HEK293 (cell line): Measurements from ENCODE around the gene LMOD3.

ENCODE experiments used
- CTCF ChIA-PET: fragments of 350-600 bp; formaldehyde crosslinking; extraction: SDS; loops from one replicate; lab custom pipeline; 2021; ENCODE audit warnings: antibody characterized with exemption; lab: Yijun Ruan, JAX
- POLR2A ChIA-PET: fragments of 300-600 bp; formaldehyde crosslinking; extraction: SDS; loops from one replicate; lab custom pipeline; 2020; ENCODE audit warnings: antibody characterized with exemption, inconsistent platforms; lab: Yijun Ruan, JAX
- H3K27ac ChIP-seq: fragments of 200-500 bp; sonication (Bioruptor generic); 2 replicates; pipeline ENCODE4 v1.5.1; 2014; ENCODE audit warnings: low read depth, low read length, control low read depth, inconsistent platforms; ENCODE audit errors: extremely low read depth
- H3K36me3 ChIP-seq, 2 experiments: fragments of 200-500 bp in 1 of 2; sonication (Bioruptor generic) in 1 of 2; 1 replicate in 1 of 2; 2 replicates in 1 of 2; pipeline ENCODE4 v1.5.1; 2014 to 2017; ENCODE audit warnings: inconsistent platforms in 2 of 2, low read length in 2 of 2; ENCODE audit not compliant: control insufficient read depth in 2 of 2, insufficient read depth in 1 of 2
- H3K4me1 ChIP-seq: fragments of 200-500 bp; sonication (Bioruptor generic); 2 replicates; pipeline ENCODE4 v1.5.1; 2014; ENCODE audit warnings: mild to moderate bottlenecking, low read length, inconsistent platforms; ENCODE audit not compliant: control insufficient read depth, insufficient read depth
- H3K4me3 ChIP-seq: 2 replicates; pipeline ENCODE4 v1.5.1; 2011; ENCODE audit warnings: low read depth, mild to moderate bottlenecking, control low read depth, low read length, moderate library complexity
- H3K9me3 ChIP-seq: fragments of 200-500 bp; sonication (Bioruptor generic); 2 replicates; pipeline ENCODE4 v1.5.1; 2014; ENCODE audit warnings: low read depth, low read length, inconsistent platforms; ENCODE audit not compliant: control insufficient read depth, insufficient read depth
- GLIS2 ChIP-seq: fragments of 450-650 bp; formaldehyde crosslinking; IDR thresholded peaks from 2 replicates; pipeline ENCODE4 v1.5.1; 2016; ENCODE audit warnings: missing biosample characterization, missing genetic modification characterization
- HOXC10 ChIP-seq: sonication (generic); formaldehyde crosslinking; IDR thresholded peaks from 2 replicates; pipeline ENCODE4 v1.8.1; 2023; ENCODE audit warnings: mild to moderate bottlenecking, missing genetic modification reagents
- HOXD13 ChIP-seq: sonication (generic); formaldehyde crosslinking; IDR thresholded peaks from 2 replicates; pipeline ENCODE4 v1.8.0; 2022; ENCODE audit warnings: missing genetic modification reagents, borderline replicate concordance
- KLF10 ChIP-seq: fragments of 450-650 bp; IDR thresholded peaks from 2 replicates; pipeline ENCODE4 v1.5.1; 2018; ENCODE audit warnings: missing biosample characterization, mild to moderate bottlenecking, missing genetic modification characterization
- KLF16 ChIP-seq: fragments of 450-650 bp; formaldehyde crosslinking; IDR thresholded peaks from 2 replicates; pipeline ENCODE4 v1.5.1; 2017; ENCODE audit warnings: missing biosample characterization, missing genetic modification characterization
- KLF8 ChIP-seq: fragments of 450-650 bp; formaldehyde crosslinking; IDR thresholded peaks from 2 replicates; pipeline ENCODE4 v1.5.1; 2016; ENCODE audit warnings: missing biosample characterization, missing genetic modification characterization
- OSR2 ChIP-seq: fragments of 450-650 bp; formaldehyde crosslinking; IDR thresholded peaks from 2 replicates; pipeline ENCODE4 v1.5.1; 2016; ENCODE audit warnings: missing biosample characterization, missing genetic modification characterization
- OVOL3 ChIP-seq: fragments of 450-650 bp; formaldehyde crosslinking; IDR thresholded peaks from 2 replicates; pipeline ENCODE4 v1.5.1; 2016; ENCODE audit warnings: missing biosample characterization, missing genetic modification characterization
- SCRT2 ChIP-seq: fragments of 450-650 bp; formaldehyde crosslinking; IDR thresholded peaks from 2 replicates; pipeline ENCODE4 v1.5.1; 2016; ENCODE audit warnings: missing biosample characterization, missing genetic modification characterization
- SP7 ChIP-seq: fragments of 450-650 bp; formaldehyde crosslinking; IDR thresholded peaks from 2 replicates; pipeline ENCODE4 v1.5.1; 2016; ENCODE audit warnings: missing biosample characterization, missing genetic modification characterization
- ZBTB8A ChIP-seq: fragments of 450-650 bp; formaldehyde crosslinking; IDR thresholded peaks from 2 replicates; pipeline ENCODE4 v1.5.1; 2016; ENCODE audit warnings: missing biosample characterization, missing genetic modification characterization
- ZNF114 ChIP-seq: fragments of 450-650 bp; formaldehyde crosslinking; IDR thresholded peaks from 2 replicates; pipeline ENCODE4 v1.5.0; 2017; ENCODE audit warnings: missing biosample characterization, missing genetic modification characterization
- ZNF184 ChIP-seq: fragments of 450-650 bp; IDR thresholded peaks from 2 replicates; pipeline ENCODE4 v1.5.1; 2018; ENCODE audit warnings: missing biosample characterization, mild to moderate bottlenecking, missing genetic modification characterization
- ZNF19 ChIP-seq: fragments of 450-650 bp; formaldehyde crosslinking; IDR thresholded peaks from 2 replicates; pipeline ENCODE4; 2016; ENCODE audit warnings: missing biosample characterization, missing genetic modification characterization, low read depth
- ZNF302 ChIP-seq: fragments of 450-650 bp; formaldehyde crosslinking; IDR thresholded peaks from 2 replicates; pipeline ENCODE4 v1.5.1; 2016; ENCODE audit warnings: missing biosample characterization, missing genetic modification characterization, low read depth
- ZNF37A ChIP-seq: fragments of 450-650 bp; IDR thresholded peaks from 2 replicates; pipeline ENCODE4 v1.5.1; 2018; ENCODE audit warnings: missing biosample characterization, missing genetic modification characterization
- ZNF391 ChIP-seq: fragments of 450-650 bp; formaldehyde crosslinking; IDR thresholded peaks from 2 replicates; pipeline ENCODE4 v1.5.1; 2016; ENCODE audit warnings: low read depth, missing biosample characterization, missing genetic modification characterization, borderline replicate concordance
- ZNF404 ChIP-seq: fragments of 450-650 bp; formaldehyde crosslinking; IDR thresholded peaks from 2 replicates; pipeline ENCODE4 v1.5.1; 2017; ENCODE audit warnings: missing biosample characterization, missing genetic modification characterization
- ZNF433 ChIP-seq: fragments of 450-650 bp; formaldehyde crosslinking; IDR thresholded peaks from 2 replicates; pipeline ENCODE4 v1.5.1; 2016; ENCODE audit warnings: missing biosample characterization, missing genetic modification characterization, low read depth
- ZNF596 ChIP-seq: fragments of 450-650 bp; IDR thresholded peaks from 2 replicates; pipeline ENCODE4 v1.5.0; 2018; ENCODE audit warnings: missing biosample characterization, mild to moderate bottlenecking, missing genetic modification characterization, moderate library complexity
- ZNF621 ChIP-seq: fragments of 450-650 bp; formaldehyde crosslinking; IDR thresholded peaks from 2 replicates; pipeline ENCODE4 v1.5.1; 2017; ENCODE audit warnings: missing biosample characterization, missing genetic modification characterization
- ZNF626 ChIP-seq: fragments of 450-650 bp; sonication (Bioruptor Pico); formaldehyde crosslinking; IDR thresholded peaks from 2 replicates; pipeline ENCODE4 v1.5.1; 2018; ENCODE audit warnings: missing biosample characterization, missing genetic modification characterization, inconsistent platforms
- ZNF629 ChIP-seq: fragments of 450-650 bp; formaldehyde crosslinking; IDR thresholded peaks from 2 replicates; pipeline ENCODE4 v1.5.1; 2017; ENCODE audit warnings: missing biosample characterization, missing genetic modification characterization
- ZNF768 ChIP-seq: fragments of 450-650 bp; formaldehyde crosslinking; IDR thresholded peaks from 2 replicates; pipeline ENCODE4 v1.5.1; 2018; ENCODE audit warnings: missing biosample characterization, mild to moderate bottlenecking, missing genetic modification characterization
- ZNF792 ChIP-seq: fragments of 450-650 bp; formaldehyde crosslinking; IDR thresholded peaks from 2 replicates; pipeline ENCODE4 v1.5.1; 2016; ENCODE audit warnings: missing biosample characterization, missing genetic modification characterization
- TF ChIP-seq, protein P1 (sequence below): fragments of 450-650 bp; formaldehyde crosslinking; IDR thresholded peaks from 2 replicates; pipeline ENCODE4 v1.5.1; 2016; ENCODE audit warnings: missing biosample characterization, missing genetic modification characterization, low read depth
- TF ChIP-seq, protein P2 (sequence below): fragments of 450-650 bp; formaldehyde crosslinking; IDR thresholded peaks from 2 replicates; pipeline ENCODE4 v1.5.1; 2017; ENCODE audit warnings: missing biosample characterization, missing genetic modification characterization
- TF ChIP-seq, protein P3 (sequence below): fragments of 450-650 bp; formaldehyde crosslinking; IDR thresholded peaks from 2 replicates; pipeline ENCODE4 v1.5.1; 2017; ENCODE audit warnings: missing biosample characterization, missing genetic modification characterization
- TF ChIP-seq, protein P4 (sequence below): fragments of 450-650 bp; formaldehyde crosslinking; IDR thresholded peaks from 2 replicates; pipeline ENCODE4 v1.5.1; 2016; ENCODE audit warnings: missing biosample characterization, missing genetic modification characterization

The LMOD3 gene

DNA sequence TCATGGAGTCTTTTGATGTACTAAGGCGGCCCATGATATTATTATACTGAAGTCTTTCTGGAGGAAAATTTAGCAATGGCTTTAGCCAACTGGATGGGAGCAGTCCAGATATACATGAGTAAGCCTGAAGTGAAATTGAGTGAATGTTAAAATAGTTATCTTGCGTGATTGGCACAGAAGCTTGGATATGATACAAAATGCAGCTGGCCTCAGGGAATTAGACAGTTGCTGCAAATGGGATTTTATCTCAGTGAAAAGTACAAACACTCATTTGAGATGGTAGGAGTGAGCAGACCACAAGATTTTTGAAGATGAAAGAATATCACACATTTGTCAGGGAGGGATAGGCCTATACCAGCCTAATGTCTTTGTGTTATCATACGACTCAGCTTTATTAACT lies 8.9 kb downstream of the LMOD3 start:
- no peaks in the 10 kb centered on the region for H3K4me1 ChIP-seq
- no peak overlapping the region for H3K27ac ChIP-seq
- TF ChIP-seq, protein P1, sequence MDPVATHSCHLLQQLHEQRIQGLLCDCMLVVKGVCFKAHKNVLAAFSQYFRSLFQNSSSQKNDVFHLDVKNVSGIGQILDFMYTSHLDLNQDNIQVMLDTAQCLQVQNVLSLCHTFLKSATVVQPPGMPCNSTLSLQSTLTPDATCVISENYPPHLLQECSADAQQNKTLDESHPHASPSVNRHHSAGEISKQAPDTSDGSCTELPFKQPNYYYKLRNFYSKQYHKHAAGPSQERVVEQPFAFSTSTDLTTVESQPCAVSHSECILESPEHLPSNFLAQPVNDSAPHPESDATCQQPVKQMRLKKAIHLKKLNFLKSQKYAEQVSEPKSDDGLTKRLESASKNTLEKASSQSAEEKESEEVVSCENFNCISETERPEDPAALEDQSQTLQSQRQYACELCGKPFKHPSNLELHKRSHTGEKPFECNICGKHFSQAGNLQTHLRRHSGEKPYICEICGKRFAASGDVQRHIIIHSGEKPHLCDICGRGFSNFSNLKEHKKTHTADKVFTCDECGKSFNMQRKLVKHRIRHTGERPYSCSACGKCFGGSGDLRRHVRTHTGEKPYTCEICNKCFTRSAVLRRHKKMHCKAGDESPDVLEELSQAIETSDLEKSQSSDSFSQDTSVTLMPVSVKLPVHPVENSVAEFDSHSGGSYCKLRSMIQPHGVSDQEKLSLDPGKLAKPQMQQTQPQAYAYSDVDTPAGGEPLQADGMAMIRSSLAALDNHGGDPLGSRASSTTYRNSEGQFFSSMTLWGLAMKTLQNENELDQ (tag by site-specific recombination): no peak
- no peak for TF ChIP-seq SCRT2
- TF ChIP-seq ZNF404: no peak
- no peaks in the 10 kb centered on the region for H3K36me3 ChIP-seq
- no peaks in the 10 kb centered on the region for H3K9me3 ChIP-seq
- POLR2A ChIA-PET: no interaction called here
- no peak overlapping the region for H3K4me3 ChIP-seq
- CTCF ChIA-PET: interaction anchor here (1.3 kb wide), 2 partner anchors 193 to 313 kb away, joined by 3 to 5 read pairs; no protein-coding TSS in a partner anchor

DNA sequence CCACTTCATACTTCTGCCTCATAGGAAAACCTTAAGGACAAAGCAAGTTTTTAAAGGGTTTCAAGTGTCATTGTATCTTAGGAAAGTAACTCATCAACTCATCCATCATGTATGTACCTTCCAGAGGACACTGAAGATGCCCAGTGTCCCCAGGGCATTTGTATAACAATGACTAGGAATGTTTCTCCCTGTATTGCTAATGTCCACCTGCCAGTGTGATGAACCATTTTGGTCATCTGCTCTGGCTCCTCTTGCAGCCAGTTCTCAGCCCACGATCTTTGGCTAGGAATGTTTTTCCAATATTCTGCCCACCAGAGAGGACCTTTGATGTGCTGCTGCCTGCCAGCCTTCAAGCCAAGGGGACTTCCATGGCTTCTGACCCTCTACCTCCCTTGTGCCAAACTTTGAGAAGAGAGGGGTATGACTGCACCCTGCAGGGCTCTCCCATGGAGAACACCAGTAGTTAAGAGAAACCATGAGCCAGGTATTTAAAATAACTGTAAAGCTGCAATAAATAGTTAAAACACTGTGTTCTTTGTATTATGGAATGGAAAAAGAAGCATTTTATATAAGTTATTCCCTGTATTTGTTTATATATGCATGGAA lies 11.4 kb downstream of the LMOD3 start:
- H3K4me1 ChIP-seq: no peaks in the 10 kb centered on the region
- TF ChIP-seq ZNF629 (tag by site-specific recombination) (no peak), OSR2 (no peak), ZNF391 (tag by site-specific recombination) (no peak), OVOL3 (tag by site-specific recombination) (no peak), SP7 (tag by site-specific recombination) (no peak), ZNF792 (no peak), HOXC10 (no peak), ZBTB8A (no peak), KLF8 (tag by site-specific recombination) (no peak), KLF16 (tag by site-specific recombination) (no peak), ZNF433 (tag by site-specific recombination) (no peak), ZNF621 (no peak), ZNF37A (tag by site-specific recombination) (no peak), ZNF302 (tag by site-specific recombination) (no peak)
- TF ChIP-seq, protein P2, sequence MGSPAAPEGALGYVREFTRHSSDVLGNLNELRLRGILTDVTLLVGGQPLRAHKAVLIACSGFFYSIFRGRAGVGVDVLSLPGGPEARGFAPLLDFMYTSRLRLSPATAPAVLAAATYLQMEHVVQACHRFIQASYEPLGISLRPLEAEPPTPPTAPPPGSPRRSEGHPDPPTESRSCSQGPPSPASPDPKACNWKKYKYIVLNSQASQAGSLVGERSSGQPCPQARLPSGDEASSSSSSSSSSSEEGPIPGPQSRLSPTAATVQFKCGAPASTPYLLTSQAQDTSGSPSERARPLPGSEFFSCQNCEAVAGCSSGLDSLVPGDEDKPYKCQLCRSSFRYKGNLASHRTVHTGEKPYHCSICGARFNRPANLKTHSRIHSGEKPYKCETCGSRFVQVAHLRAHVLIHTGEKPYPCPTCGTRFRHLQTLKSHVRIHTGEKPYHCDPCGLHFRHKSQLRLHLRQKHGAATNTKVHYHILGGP (tag by site-specific recombination): no peak
- TF ChIP-seq, all 188 proteins: peak for 0
- Histone ChIP-seq H3K27ac (no peak overlapping the region), H3K4me3 (no peak overlapping the region), H3K36me3 (no peaks in the 10 kb centered on the region), H3K9me3 (no peaks in the 10 kb centered on the region)
- ChIA-PET CTCF (no interaction called here), POLR2A (no interaction called here)

DNA sequence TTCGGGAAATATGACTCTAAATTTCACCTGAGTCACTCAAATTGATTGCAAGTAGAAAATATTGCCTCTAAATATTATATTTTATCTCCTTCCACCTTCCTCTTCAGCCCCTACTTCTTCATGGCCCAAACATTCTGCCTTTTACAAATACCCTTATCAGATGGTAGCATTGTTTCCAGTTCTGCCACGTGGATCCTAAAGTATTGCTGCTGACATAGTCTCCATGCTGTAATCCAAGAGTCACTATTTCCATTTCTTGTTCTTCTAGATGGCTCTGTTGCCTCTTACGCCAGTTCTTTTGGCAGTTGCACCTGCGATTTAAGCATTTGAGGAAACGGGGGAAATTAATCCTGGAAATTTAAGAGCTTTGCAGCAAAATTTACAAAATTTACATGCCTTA lies 13.6 kb downstream of the LMOD3 start:
- H3K9me3 ChIP-seq: no peaks in the 10 kb centered on the region
- CTCF ChIA-PET: interaction anchor here (0.6 to 0.7 kb wide), 2 partner anchors 48 to 345 kb away, joined by 3 read pairs; no protein-coding TSS in a partner anchor
- TF ChIP-seq, protein P3, sequence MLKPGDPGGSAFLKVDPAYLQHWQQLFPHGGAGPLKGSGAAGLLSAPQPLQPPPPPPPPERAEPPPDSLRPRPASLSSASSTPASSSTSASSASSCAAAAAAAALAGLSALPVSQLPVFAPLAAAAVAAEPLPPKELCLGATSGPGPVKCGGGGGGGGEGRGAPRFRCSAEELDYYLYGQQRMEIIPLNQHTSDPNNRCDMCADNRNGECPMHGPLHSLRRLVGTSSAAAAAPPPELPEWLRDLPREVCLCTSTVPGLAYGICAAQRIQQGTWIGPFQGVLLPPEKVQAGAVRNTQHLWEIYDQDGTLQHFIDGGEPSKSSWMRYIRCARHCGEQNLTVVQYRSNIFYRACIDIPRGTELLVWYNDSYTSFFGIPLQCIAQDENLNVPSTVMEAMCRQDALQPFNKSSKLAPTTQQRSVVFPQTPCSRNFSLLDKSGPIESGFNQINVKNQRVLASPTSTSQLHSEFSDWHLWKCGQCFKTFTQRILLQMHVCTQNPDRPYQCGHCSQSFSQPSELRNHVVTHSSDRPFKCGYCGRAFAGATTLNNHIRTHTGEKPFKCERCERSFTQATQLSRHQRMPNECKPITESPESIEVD (tag by site-specific recombination): no peak
- TF ChIP-seq HOXD13 (CRISPR knock-in tag) (no peak), ZNF596 (tag by site-specific recombination) (no peak), ZNF768 (tag by site-specific recombination) (no peak), KLF10 (no peak), ZNF114 (tag by site-specific recombination) (no peak), GLIS2 (tag by site-specific recombination) (no peak), ZNF626 (tag by site-specific recombination) (no peak), ZNF19 (tag by site-specific recombination) (no peak), ZNF184 (tag by site-specific recombination) (no peak)
- TF ChIP-seq, protein P4, sequence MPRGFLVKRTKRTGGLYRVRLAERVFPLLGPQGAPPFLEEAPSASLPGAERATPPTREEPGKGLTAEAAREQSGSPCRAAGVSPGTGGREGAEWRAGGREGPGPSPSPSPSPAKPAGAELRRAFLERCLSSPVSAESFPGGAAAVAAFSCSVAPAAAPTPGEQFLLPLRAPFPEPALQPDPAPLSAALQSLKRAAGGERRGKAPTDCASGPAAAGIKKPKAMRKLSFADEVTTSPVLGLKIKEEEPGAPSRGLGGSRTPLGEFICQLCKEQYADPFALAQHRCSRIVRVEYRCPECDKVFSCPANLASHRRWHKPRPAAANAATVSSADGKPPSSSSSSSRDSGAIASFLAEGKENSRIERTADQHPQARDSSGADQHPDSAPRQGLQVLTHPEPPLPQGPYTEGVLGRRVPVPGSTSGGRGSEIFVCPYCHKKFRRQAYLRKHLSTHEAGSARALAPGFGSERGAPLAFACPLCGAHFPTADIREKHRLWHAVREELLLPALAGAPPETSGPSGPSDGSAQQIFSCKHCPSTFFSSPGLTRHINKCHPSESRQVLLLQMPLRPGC: no peak

More for the DNA sequence above, 13.6 kb downstream of the LMOD3 start:
- Histone ChIP-seq H3K27ac (no peak overlapping the region), H3K4me3 (no peak overlapping the region), H3K36me3 (peaks cover 0 to 20% of the 10 kb centered on the region in 2 experiments; a peak in 1 of 3 replicates), H3K4me1 (no peaks in the 10 kb centered on the region)
- POLR2A ChIA-PET: no interaction called here
